Dendritic cell treated with granulocyte-macrophage colony-stimulating factor and Interleukin-4, amounts not matched to agents 40 ng/mL and 50 ng/mL, for 4 days (primary cell): ENCODE data around the gene FBXW9.
"Not testable (repeated sequence)": the region's sequence is repeated elsewhere in the genome, so short reads cannot be mapped to it uniquely, and the experiment has no call there.

Experiments used
- H3K27ac Mint-ChIP-seq: one replicate; pipeline ENCODE4 v1.8.0; 2022; ENCODE audit warnings: mild to moderate bottlenecking, mixed read lengths
- H3K27me3 Mint-ChIP-seq: one replicate; pipeline ENCODE4 v1.8.0; 2022; ENCODE audit warnings: mild to moderate bottlenecking, mixed read lengths
- H3K36me3 Mint-ChIP-seq: one replicate; pipeline ENCODE4 v1.8.0; 2022; ENCODE audit warnings: low read depth, mixed read lengths
- H3K4me1 Mint-ChIP-seq: one replicate; pipeline ENCODE4 v1.8.0; 2022; ENCODE audit warnings: low read depth, mixed read lengths
- H3K4me3 Mint-ChIP-seq: one replicate; pipeline ENCODE4 v1.8.0; 2022; ENCODE audit warnings: mild to moderate bottlenecking, moderate library complexity, mixed read lengths
- H3K9me3 Mint-ChIP-seq: one replicate; pipeline ENCODE4 v1.8.0; 2022; ENCODE audit warnings: mixed read lengths
- intact Hi-C: fragments of 100-400 bp; cut with micrococcal nuclease; formaldehyde crosslinking; loops from one replicate; pipeline ENCODE4 v1.15.0; 2022

The FBXW9 gene

DNA sequence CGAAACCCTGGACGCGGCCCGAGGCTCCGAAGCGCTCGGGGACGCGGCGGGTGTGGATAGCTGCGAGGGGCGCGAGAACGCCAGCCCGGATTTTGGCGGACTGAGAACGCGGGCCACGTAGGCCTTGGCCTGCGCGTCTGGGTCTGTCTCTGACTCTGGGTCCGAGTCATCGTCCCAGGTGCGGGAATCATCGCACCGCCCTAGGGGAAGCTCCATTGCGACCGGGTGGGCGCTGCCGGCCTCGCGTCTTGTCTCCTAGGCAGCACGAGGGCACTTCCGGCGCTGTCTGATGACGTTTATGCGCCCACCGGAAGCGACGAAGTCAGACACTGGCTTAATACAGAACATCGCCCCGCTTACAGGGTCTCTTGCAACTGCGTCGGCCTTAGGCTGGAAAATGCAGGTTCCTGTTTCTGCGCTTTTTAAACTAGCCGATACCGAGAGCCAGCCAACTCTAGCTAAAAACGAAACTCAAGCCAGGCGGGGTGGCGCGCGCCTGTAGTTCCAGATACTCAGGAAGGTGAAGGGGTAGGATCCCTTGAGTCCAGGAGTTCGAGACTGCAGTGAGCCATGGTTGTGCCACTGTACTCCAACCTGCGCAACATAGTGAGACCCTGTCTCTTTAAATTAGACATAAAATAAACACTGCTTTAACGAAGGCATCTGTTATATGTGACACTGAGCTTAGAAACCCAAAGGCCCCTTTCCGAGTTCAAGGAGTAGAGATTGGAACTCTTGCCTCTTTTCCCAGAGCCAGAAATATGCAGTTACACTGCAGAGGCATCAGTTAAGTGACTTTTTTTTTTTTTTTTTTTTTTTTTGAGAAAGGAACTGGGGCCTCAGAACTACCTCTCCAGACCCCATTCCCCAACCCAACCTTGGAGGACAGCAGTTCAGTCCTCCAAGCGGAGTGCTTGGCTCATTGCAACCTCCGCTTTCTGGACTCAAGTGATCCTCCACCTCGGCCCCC is at the start of gene FBXW9:
FBXW9 (minus strand) TSS at position 266 of the 970 bp plus-strand sequence; CDS start at position 216, 50 bp downstream.
- peak within 1 kb of the TSS; percentile 82 for H3K4me3 Mint-ChIP-seq
- no peaks in the 10 kb centered on the region for H3K9me3 Mint-ChIP-seq
- intact Hi-C loops = no loop called here
- peak within 1 kb of the TSS; percentile 93 for H3K27ac Mint-ChIP-seq
- peaks cover 10% of the 10 kb centered on the region for H3K4me1 Mint-ChIP-seq
- no peaks in the 10 kb centered on the region for H3K27me3 Mint-ChIP-seq
- peaks cover 36% of the 10 kb centered on the region for H3K36me3 Mint-ChIP-seq

DNA sequence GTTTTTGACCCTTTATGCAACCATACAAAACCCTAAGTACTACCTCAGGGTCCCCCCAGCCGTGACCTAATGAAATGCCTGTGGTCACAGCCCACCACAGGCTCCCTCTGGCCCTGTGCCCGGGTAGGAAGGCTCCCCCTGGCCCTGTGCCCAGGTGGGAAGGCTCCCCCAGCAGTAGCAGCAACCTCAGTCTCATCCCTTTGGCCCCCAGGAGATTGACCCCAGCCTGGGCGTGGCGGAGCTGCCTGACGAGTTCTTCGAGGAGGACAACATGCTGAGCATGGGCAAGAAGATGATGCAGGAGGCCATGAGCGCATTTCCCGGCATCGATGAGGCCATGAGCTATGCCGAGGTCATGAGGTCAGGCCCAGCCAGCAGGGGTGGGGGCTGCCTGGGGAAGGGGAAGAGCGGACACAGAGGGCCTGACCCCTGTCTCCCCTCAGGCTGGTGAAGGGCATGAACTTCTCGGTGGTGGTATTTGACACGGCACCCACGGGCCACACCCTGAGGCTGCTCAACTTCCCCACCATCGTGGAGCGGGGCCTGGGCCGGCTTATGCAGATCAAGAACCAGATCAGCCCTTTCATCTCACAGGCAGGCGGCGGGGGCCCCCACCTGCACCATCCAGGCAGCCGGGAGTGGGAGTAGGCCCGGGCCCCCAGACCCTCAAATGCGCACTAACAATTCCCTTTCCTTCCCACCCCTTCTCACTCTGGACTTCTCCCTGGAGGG is 48.9 kb upstream of the FBXW9 start:
- intact Hi-C loops = no loop called here
- Mint-ChIP-seq H3K4me3 (no peak overlapping the region), H3K36me3 (peaks cover 79% of the 10 kb centered on the region), H3K9me3 (peaks cover 12% of the 10 kb centered on the region), H3K27me3 (peaks cover 15% of the 10 kb centered on the region), H3K27ac (no peak overlapping the region), H3K4me1 (peaks cover 6% of the 10 kb centered on the region)

DNA sequence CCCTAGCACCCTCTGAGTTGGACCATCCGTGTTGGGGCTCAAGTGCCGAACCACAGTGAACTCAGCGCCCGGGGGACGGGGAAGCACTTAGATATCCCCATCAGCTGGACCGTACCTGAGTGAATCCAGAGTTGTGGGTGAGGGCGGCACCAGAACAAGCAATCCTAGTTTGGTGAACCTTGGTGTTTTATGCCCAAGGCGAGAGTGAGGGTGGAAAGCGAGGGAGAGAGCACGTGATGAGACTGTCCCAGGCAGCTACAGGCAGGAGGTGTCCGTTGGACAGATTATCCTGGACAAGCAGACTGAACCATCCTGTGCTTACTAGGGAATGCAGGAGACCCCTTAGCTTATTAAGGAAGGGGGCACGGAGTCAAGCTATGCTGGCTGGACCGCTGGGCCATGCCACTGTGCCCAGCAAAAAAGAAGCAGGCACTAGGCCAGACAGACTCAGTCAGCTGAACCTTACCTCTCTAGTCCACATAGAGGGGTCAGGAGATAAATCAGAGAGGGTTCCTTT is 41.5 kb upstream of the FBXW9 start:
- Mint-ChIP-seq H3K9me3 (no peaks in the 10 kb centered on the region), H3K36me3 (peaks cover 73% of the 10 kb centered on the region)
- intact Hi-C loops = no loop called here

DNA sequence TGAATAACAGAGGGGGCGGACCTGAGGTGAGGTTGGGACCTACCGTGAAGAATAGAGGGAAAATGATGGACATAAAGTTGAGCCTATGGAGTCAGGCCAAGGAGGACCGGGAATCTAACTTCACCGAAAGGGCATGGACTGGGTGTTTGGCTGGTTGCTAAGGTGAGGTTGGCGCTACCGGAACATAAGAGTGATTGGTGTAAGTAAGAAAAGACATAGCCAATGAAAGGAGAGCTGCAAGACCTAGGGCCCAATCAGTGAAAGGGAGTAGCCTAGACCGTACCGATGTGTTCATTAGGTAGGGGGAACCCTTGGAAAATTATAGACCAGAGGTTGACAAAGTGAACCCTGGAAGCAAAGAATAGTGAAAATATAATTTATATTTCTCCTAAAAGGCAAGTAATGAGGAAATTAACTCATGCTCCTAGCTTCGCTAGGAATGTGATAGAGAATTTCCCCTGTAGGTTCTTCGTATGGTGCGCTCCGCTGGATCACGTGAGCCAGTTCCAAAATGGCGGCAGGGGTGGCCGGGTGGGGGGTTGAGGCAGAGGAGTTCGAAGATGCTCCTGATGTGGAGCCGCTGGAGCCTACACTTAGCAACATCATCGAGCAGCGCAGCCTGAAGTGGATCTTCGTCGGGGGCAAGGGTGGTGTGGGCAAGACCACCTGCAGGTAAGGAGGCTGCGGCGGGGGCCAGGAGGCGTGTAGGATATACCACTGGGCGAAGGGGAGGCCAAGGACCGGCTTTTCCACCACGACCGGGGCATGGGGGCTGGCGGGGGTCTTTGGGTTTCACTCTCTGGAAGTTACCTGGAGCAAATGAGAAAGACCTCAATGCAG is 40.8 kb upstream of the FBXW9 start, which contains the start of gene GET3:
GET3 (plus strand) TSS at position 503 of the 840 bp plus-strand sequence; CDS start at position 512, 9 bp downstream.
- H3K9me3 Mint-ChIP-seq = no peaks in the 10 kb centered on the region
- H3K4me1 Mint-ChIP-seq = peaks cover 43% of the 10 kb centered on the region
- H3K36me3 Mint-ChIP-seq = peaks cover 73% of the 10 kb centered on the region
- intact Hi-C loops = no loop called here
- H3K4me3 Mint-ChIP-seq = peak within 1 kb of the TSS; percentile 99
- H3K27ac Mint-ChIP-seq = peak within 1 kb of the TSS; percentile 92
- no peaks in the 10 kb centered on the region for H3K27me3 Mint-ChIP-seq

More for the DNA sequence above, 41.5 kb upstream of the FBXW9 start:
- H3K27ac Mint-ChIP-seq = peak overlapping the region; percentile 92
- H3K4me3 Mint-ChIP-seq = peak overlapping the region; percentile 99
- H3K4me1 Mint-ChIP-seq = peaks cover 37% of the 10 kb centered on the region
- no peaks in the 10 kb centered on the region for H3K27me3 Mint-ChIP-seq

DNA sequence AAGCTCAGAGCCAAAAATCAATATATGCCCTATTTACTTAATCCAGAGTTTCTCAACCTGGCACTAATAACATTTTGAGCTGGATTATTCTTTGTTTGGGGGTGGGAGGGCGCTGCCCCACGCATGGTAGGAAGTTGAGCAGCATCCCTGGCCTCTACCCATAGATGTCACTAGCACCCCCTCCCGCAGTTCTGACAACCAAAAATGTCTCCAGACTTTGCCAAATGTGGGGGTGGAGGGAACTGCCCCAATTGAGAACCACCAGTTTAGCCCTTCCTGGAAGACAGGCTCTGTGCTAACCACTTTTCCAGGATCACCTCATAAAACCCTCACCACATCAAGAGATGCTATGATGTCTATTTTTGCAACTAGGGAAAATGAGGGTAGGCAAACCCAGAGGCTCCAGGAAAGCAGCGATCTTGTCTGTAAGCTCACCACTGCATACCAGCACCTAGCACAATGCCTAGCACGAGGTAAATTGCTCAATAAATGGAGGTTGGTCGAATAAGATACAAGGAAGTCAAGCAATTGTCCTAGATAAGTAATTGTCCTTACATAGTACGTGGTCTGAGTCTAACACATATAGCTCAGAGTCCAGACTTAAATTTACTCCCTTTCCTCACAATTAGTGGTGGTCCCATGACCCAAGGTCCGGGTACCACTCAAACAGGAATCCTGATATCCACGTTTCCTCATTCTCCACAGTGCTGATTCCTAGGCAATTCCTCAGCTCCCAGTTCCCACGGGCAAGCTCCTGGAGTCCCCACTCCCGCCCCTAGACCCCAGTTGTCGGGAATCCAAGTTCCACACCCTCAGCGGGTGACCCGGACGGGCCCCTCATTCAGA is 37.2 kb upstream of the FBXW9 start:
- intact Hi-C loops = loop anchor here (1.0 kb wide), 1 partner anchor 11 kb away; no protein-coding TSS in a partner anchor
- H3K4me1 Mint-ChIP-seq = peaks cover 62% of the 10 kb centered on the region
- H3K27me3 Mint-ChIP-seq = no peaks in the 10 kb centered on the region
- H3K9me3 Mint-ChIP-seq = no peaks in the 10 kb centered on the region
- H3K36me3 Mint-ChIP-seq = peaks cover 73% of the 10 kb centered on the region
- H3K4me3 Mint-ChIP-seq = peak overlapping the region; percentile 94
- peak overlapping the region; percentile 98 for H3K27ac Mint-ChIP-seq

DNA sequence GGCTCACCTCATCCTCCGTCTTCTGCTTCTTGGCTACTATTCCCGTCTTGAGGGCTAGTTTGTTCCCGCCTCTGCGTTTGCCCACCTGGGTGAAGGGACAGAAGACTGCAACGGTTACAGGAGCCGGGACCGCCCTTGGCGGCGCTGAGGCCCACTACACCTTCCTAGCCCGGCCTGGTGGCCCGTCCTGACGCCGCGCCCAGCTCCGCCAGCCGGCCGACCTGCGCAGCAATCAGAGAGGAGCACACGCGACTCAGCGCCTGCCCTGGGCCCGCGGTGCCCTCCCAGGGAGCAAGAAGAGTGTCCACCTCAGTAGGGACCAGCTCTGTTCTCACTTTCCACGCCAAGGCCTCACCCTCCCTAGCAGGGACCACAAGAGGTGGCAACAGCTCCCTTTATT is 34.9 kb upstream of the FBXW9 start:
- Mint-ChIP-seq H3K36me3 (peaks cover 75% of the 10 kb centered on the region), H3K4me3 (no peak overlapping the region), H3K9me3 (no peaks in the 10 kb centered on the region), H3K27ac (no peak overlapping the region), H3K4me1 (peaks cover 41% of the 10 kb centered on the region), H3K27me3 (no peaks in the 10 kb centered on the region)
- intact Hi-C loops = no loop called here

DNA sequence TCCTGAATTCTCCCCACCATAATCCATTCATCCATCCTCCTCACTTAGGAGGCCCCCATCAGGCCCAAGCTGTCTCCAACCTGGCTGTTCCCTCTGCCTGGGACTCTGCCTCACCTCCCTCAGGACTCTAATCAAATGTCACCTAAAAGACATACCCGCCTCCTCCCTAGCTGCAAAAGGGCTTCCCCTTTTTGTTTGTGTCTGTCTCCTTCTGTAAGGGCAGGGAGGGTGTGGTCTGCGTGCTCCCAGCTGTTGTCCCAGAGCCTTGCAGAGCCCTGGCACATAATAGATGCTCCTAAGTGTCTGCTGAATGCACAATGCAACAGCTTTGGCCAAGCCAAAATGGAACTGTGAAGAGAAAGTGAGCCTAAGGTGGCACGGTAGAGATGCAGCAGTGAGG is 33.6 kb upstream of the FBXW9 start:
- Mint-ChIP-seq H3K4me1 (peaks cover 41% of the 10 kb centered on the region), H3K27me3 (no peaks in the 10 kb centered on the region), H3K9me3 (no peaks in the 10 kb centered on the region), H3K27ac (peak overlapping the region; percentile 24), H3K4me3 (no peak overlapping the region), H3K36me3 (peaks cover 78% of the 10 kb centered on the region)
- intact Hi-C loops = no loop called here

DNA sequence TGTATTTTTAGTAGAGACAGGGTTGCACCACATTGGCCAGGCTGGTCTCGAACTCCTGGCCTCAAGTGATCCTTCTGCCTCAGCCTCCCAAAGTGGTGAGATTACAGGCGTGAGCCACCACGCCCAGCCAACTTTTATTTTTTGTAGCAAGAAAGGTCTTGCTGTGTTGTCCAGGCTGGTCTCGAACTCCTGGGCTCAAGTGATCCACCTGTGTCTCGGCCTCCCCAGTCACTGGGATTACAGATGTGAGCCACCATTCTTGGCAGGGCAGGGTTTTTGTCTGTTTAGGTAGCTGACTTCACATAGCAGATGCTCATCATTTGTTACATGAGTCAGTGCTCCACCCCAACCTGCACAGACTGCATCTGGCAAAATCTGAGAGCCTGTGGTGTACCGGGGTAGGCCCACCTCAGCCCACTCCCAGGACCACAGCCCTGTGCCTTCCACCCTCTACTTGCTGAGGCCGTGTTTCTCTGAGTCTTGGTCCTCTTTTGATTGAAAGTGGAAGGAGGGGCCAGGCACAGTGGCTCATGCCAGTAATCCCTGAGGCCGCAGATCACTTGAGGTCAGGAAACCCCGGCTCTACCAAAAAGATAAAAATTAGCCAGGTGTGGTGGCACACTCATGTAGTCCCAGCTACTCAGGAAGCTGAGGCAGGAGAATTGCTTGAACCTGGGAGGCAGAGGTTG is 31.5 kb upstream of the FBXW9 start:
- intact Hi-C loops = no loop called here
- Mint-ChIP-seq H3K4me1 (peaks cover 49% of the 10 kb centered on the region), H3K27me3 (no peaks in the 10 kb centered on the region), H3K27ac (no peak overlapping the region), H3K9me3 (no peaks in the 10 kb centered on the region), H3K4me3 (no peak overlapping the region), H3K36me3 (peaks cover 60% of the 10 kb centered on the region)

DNA sequence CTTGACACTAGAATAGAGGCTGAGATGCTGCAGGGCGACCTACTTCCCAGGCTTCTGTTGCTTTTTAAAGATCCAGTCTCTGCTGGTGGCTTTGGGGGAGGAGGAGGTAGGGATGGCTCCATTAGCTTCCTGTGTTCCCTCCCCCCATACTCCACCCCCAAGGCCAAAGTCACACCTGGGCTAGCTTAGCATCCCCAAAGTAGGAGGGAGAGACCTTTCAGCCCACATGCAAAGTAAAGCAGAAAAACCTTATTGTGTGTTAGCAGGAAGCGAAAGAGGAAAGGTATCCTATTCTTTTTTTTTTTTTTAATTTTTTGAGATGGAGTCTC is 30.5 kb upstream of the FBXW9 start:
- Mint-ChIP-seq H3K27ac (peak overlapping the region; percentile 32), H3K4me3 (no peak overlapping the region), H3K4me1 (peaks cover 45% of the 10 kb centered on the region), H3K9me3 (no peaks in the 10 kb centered on the region), H3K36me3 (peaks cover 54% of the 10 kb centered on the region), H3K27me3 (no peaks in the 10 kb centered on the region)
- intact Hi-C loops = no loop called here

DNA sequence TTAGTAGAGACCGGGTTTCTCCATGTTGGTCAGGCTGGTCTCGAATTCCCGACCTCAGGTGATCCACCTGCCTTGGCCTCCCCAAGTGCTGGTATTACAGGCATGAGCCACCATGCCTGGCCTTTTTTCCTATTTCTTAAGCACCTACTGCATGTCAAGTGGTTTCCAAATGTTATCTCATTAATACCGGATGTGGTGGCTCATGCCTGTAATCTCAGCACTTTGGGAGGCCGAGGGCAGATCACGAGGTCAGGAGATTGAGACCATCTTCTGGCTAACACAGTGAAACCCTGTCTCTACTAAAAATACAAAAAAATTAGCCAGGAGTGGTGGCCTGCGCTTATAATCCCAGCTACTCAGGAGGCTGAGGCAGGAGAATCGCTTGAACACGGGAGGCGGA is 29.2 kb upstream of the FBXW9 start:
- H3K4me3 Mint-ChIP-seq, H3K27ac Mint-ChIP-seq, H3K27me3 Mint-ChIP-seq, H3K9me3 Mint-ChIP-seq, intact Hi-C loops: not testable (repeated sequence)
- peaks cover 45% of the 10 kb centered on the region for H3K4me1 Mint-ChIP-seq
- H3K36me3 Mint-ChIP-seq = peaks cover 51% of the 10 kb centered on the region

DNA sequence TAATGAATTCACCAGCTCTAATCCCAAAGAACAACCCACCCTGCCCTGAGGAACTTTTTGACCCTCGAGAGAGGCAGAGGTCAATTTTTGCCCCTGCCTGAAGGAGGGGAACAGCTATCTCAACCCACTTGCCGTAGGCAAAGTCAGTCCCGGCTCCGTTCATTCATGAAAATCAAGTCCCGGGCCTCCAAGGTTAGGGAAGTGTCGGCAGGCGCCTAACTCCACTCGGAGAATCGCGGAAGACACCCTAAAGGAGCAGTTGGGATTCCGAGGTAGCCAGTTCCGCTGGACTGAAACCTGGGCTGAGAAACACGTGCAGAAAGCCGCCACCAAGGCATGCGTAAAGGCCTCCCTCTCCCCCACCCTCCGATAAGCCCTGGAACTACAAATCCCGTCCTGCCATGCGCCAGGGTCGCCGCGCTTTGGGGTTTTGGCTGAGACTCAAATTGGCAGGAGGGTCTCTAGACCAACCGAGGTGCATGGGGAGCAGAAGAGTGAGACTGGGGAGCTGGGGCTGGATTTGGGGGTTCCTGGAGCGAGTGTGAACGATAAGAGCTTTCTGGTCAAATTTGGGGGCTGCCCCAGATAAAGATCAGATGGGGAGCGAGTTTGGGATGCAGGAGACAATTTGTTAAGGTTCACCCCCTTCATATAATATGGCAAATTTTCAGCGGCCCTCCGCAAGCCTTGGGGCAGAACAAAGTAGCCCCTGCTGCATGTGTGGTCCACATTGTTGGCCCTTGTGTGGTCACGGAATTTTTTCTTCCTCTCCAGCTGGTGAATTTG is 27.4 kb upstream of the FBXW9 start, which contains the start of gene TNPO2:
TNPO2 (minus strand) TSS at position 292 of the 786 bp plus-strand sequence. CDS start 2,955 bp downstream, outside the sequence.
- Mint-ChIP-seq H3K4me1 (peaks cover 46% of the 10 kb centered on the region), H3K36me3 (peaks cover 42% of the 10 kb centered on the region), H3K9me3 (no peaks in the 10 kb centered on the region), H3K4me3 (peak within 1 kb of the TSS; percentile 90), H3K27me3 (no peaks in the 10 kb centered on the region), H3K27ac (peak within 1 kb of the TSS; percentile 83)
- intact Hi-C loops = no loop called here

DNA sequence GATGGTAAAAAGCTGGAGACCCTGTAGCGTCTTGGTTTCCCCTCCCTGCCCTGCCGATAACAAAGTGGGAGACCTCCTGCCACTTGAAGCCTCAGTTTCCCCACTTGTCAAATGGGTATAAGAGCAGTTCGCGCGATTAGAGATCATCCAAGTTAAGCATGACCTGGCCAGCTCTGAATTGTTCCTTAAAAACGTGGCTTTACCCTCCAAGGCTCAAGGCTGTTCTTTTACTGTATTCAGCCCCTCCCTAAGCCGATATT is 26.9 kb upstream of the FBXW9 start:
- peak overlapping the region; percentile 83 for H3K27ac Mint-ChIP-seq
- no peaks in the 10 kb centered on the region for H3K27me3 Mint-ChIP-seq
- peak overlapping the region; percentile 90 for H3K4me3 Mint-ChIP-seq
- peaks cover 42% of the 10 kb centered on the region for H3K36me3 Mint-ChIP-seq
- intact Hi-C loops = no loop called here
- H3K4me1 Mint-ChIP-seq = peaks cover 50% of the 10 kb centered on the region
- H3K9me3 Mint-ChIP-seq = no peaks in the 10 kb centered on the region
